NCI-H1417 (cell line): Measurements from ENCODE around the gene PRMT5.

Experiments
- DNase-seq, 3 experiments: peaks; one replicate each; lab custom pipeline; 2025; lab: John Stamatoyannopoulos, UW

PRMT5 gene

GRCh38 chr14:22875748-22876319 lies 53.3 kb downstream of the PRMT5 start:
- no peak for DNase-seq

GRCh38 chr14:22875003-22875747 lies 54.0 kb downstream of the PRMT5 start:
- DNase-seq, result no peak

GRCh38 chr14:22872833-22873520 lies 56.2 kb downstream of the PRMT5 start:
- DNase-seq, result no peak

GRCh38 chr14:22872033-22872832 lies 56.9 kb downstream of the PRMT5 start:
- DNase-seq, result peak; percentile 68 to 89 (median 81)

GRCh38 chr14:22871224-22872032 lies 57.7 kb downstream of the PRMT5 start, which contains the start of gene LRP10:
Gene LRP10 (plus strand): TSS chr14:22871740. CDS start chr14:22872304, 564 bp downstream.
- DNase-seq, result peak; percentile 65 to 92 (median 87)

GRCh38 chr14:22870811-22871223 lies 58.4 kb downstream of the PRMT5 start:
- no peak for DNase-seq
